Thyroid gland (tissue), 4 donors: ENCODE measurements around the gene ICOS.

Experiments used
- POLR2A ChIP-seq, 2 donors: fragments of 450-650 bp; IDR thresholded peaks; one replicate each; pipeline ENCODE4 v1.6.1; 2017; ENCODE audit warnings: antibody characterized with exemption in 2 of 2, mild to moderate bottlenecking in 2 of 2, moderate library complexity in 1 of 2
- TF ChIP-seq, protein P1 (sequence below), 6 experiments: fragments of 200-600 bp in 3 of 6; fragments of 450-650 bp in 3 of 6; sonication (generic) in 3 of 6; IDR thresholded peaks; one replicate each; pipeline ENCODE4 v1.5.1; 2016 to 2019; ENCODE audit warnings: antibody characterized with exemption in 6 of 6, mild to moderate bottlenecking in 2 of 6, inconsistent platforms in 1 of 6, moderate library complexity in 1 of 6

- TF ChIP-seq, protein P1, sequence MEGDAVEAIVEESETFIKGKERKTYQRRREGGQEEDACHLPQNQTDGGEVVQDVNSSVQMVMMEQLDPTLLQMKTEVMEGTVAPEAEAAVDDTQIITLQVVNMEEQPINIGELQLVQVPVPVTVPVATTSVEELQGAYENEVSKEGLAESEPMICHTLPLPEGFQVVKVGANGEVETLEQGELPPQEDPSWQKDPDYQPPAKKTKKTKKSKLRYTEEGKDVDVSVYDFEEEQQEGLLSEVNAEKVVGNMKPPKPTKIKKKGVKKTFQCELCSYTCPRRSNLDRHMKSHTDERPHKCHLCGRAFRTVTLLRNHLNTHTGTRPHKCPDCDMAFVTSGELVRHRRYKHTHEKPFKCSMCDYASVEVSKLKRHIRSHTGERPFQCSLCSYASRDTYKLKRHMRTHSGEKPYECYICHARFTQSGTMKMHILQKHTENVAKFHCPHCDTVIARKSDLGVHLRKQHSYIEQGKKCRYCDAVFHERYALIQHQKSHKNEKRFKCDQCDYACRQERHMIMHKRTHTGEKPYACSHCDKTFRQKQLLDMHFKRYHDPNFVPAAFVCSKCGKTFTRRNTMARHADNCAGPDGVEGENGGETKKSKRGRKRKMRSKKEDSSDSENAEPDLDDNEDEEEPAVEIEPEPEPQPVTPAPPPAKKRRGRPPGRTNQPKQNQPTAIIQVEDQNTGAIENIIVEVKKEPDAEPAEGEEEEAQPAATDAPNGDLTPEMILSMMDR (IDR thresholded peaks at IDR 0.05) = no peak
- no peak for TF ChIP-seq POLR2A (IDR thresholded peaks at IDR 0.05)
Measured at GRCh38 chr2:204004912-204005311, 68.3 kb downstream of the ICOS start.
